DOHH2 (cell line): ENCODE data around the gene GPR153.

Experiments used
- H3F3A ChIP-seq: fragments of 200-600 bp; sonication (generic), shearing (Covaris generic); 2 replicates; pipeline ENCODE4 v1.6.0; 2016; ENCODE audit warnings: antibody characterized with exemption, mild to moderate bottlenecking; ENCODE audit not compliant: control insufficient read depth, insufficient read depth
- H3K27ac ChIP-seq: fragments of 200-600 bp; sonication (generic); 2 replicates; pipeline ENCODE4 v1.5.1; 2014; ENCODE audit warnings: low read depth, mild to moderate bottlenecking, low read length, moderate library complexity
- H3K27me3 ChIP-seq: fragments of 200-600 bp; sonication (generic); 2 replicates; pipeline ENCODE4 v1.6.1; 2014; ENCODE audit warnings: mild to moderate bottlenecking, low read length, mixed read lengths; ENCODE audit not compliant: control insufficient read depth
- H3K36me3 ChIP-seq: fragments of 200-600 bp; sonication (generic); 2 replicates; pipeline ENCODE4 v1.6.1; 2014; ENCODE audit warnings: mild to moderate bottlenecking, low read length, moderate library complexity, mixed read lengths; ENCODE audit not compliant: control insufficient read depth
- H3K4me1 ChIP-seq: fragments of 200-600 bp; sonication (generic); 2 replicates; pipeline ENCODE4 v1.6.1; 2014; ENCODE audit warnings: mild to moderate bottlenecking, low read length, mixed read lengths; ENCODE audit not compliant: control insufficient read depth
- H3K4me2 ChIP-seq: fragments of 200-600 bp; sonication (generic); 2 replicates; pipeline ENCODE4 v1.6.0; 2014; ENCODE audit warnings: mild to moderate bottlenecking, low read length, moderate library complexity
- H3K4me3 ChIP-seq: fragments of 200-600 bp; sonication (generic); 2 replicates; pipeline ENCODE4 v1.5.1; 2014; ENCODE audit warnings: mild to moderate bottlenecking, low read length, mixed read lengths
- H3K79me2 ChIP-seq: fragments of 200-600 bp; sonication (generic); 2 replicates; pipeline ENCODE4 v1.6.1; 2014; ENCODE audit warnings: mild to moderate bottlenecking, low read length, mixed read lengths; ENCODE audit not compliant: control insufficient read depth
- H3K9me2 ChIP-seq: fragments of 200-600 bp; sonication (generic); replicated peaks from 2 replicates; pipeline ENCODE4 v1.6.1; 2014; ENCODE audit warnings: mild to moderate bottlenecking, low read length, mixed read lengths; ENCODE audit not compliant: control insufficient read depth
- H3K9me3 ChIP-seq: fragments of 200-600 bp; sonication (generic); 2 replicates; pipeline ENCODE4 v1.6.1; 2014; ENCODE audit warnings: antibody characterized with exemption, low read length, mixed read lengths; ENCODE audit not compliant: control insufficient read depth, insufficient read depth
- H4K20me1 ChIP-seq: fragments of 200-600 bp; sonication (generic); 2 replicates; pipeline ENCODE4 v1.6.0; 2014; ENCODE audit warnings: low read depth, mild to moderate bottlenecking, antibody characterized with exemption, low read length, moderate library complexity; ENCODE audit not compliant: control insufficient read depth, insufficient read depth
- EZH2phosphoT487 ChIP-seq: fragments of 200-600 bp; sonication (generic); IDR thresholded peaks from 2 replicates; pipeline ENCODE4 v1.6.1; 2017; ENCODE audit warnings: borderline replicate concordance, mild to moderate bottlenecking, antibody characterized with exemption, low read length, moderate library complexity, mixed read lengths
- TF ChIP-seq, protein P1 (sequence below): fragments of 200-600 bp; sonication (generic); IDR thresholded peaks from one replicate; pipeline ENCODE4 v1.5.1; 2014; ENCODE audit warnings: antibody characterized with exemption, mild to moderate bottlenecking, low read depth, low read length; ENCODE audit not compliant: poor library complexity, severe bottlenecking

Gene GPR153

DNA sequence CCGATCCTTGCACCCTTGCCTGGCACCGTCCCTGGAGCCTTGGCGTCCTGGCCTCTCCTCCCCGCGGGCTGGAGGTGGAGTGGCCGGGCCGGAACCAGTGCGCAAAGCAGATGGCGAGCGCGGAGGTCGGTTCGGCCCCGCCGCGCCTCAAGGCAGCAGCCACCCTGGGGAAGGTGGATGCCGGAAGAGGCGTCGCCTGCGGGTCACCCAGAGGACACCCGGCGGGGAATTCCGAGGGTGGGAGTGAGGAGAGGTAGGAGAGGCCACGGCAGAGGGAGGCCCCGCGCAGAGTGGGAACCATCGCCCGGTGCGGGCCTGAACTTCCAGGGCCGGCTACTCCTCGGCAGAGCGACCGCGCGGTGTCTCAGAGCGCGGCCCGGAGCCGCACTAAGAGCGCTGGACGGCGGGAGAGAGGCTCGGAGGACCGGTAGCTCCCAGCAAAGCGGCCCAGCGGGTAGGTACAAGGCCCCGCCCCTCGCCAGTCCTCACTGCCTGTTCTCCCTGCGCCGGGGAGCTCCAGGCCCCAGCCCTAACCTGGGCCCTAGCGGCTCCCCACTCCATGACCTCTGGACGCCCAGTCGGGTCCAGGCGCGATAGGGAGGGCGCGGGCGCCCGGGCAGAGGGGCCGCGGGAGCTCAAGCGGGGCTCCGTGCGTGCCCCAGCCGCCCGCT is 54.9 kb downstream of the GPR153 start, which contains the start of gene RNF207:
RNF207 (plus strand) TSS at position 271 of the 671 bp plus-strand sequence. CDS start 417 bp downstream, outside the sequence.
- H3K4me2 ChIP-seq: peak within 1 kb of the TSS; percentile 39
- no peaks in the 10 kb centered on the region for H3K36me3 ChIP-seq
- H3K79me2 ChIP-seq: no peaks in the 10 kb centered on the region
- TF ChIP-seq, protein P1, sequence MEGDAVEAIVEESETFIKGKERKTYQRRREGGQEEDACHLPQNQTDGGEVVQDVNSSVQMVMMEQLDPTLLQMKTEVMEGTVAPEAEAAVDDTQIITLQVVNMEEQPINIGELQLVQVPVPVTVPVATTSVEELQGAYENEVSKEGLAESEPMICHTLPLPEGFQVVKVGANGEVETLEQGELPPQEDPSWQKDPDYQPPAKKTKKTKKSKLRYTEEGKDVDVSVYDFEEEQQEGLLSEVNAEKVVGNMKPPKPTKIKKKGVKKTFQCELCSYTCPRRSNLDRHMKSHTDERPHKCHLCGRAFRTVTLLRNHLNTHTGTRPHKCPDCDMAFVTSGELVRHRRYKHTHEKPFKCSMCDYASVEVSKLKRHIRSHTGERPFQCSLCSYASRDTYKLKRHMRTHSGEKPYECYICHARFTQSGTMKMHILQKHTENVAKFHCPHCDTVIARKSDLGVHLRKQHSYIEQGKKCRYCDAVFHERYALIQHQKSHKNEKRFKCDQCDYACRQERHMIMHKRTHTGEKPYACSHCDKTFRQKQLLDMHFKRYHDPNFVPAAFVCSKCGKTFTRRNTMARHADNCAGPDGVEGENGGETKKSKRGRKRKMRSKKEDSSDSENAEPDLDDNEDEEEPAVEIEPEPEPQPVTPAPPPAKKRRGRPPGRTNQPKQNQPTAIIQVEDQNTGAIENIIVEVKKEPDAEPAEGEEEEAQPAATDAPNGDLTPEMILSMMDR: no peak
- TF ChIP-seq EZH2phosphoT487: no peak
- peaks cover 13% of the 10 kb centered on the region for H3K4me1 ChIP-seq
- H3K9me2 ChIP-seq: no peaks in the 10 kb centered on the region
- no peak within 1 kb of the TSS for H3K27ac ChIP-seq
- H4K20me1 ChIP-seq: no peaks in the 10 kb centered on the region
- no peaks in the 10 kb centered on the region for H3F3A ChIP-seq
- H3K27me3 ChIP-seq: peaks cover 30% of the 10 kb centered on the region
- no peak within 1 kb of the TSS; the same call in 1 of the 2 replicates for H3K4me3 ChIP-seq
- H3K9me3 ChIP-seq: no peaks in the 10 kb centered on the region

DNA sequence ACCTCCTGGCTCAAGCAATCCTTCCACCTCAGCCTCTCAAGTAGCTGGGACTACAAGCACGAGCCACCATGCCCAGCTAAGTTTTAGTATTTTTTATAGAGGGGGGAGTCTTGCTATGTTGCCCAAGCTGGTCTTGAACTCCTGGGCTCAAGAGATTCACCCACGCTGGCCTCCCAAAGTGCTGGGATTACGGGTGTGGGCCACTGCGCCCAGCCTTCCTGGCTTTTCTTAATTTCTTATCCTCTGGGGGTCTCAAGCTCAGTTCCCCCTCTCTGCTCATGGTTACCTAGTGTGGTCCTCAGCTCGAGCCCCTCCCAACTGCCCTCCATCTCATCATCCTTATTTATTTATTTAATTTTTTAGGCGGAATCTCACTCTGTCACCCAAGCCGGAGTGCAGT is 58.6 kb downstream of the GPR153 start:
- Histone ChIP-seq H3K9me2 (no peaks in the 10 kb centered on the region), H3K27ac (no peak overlapping the region), H3K27me3 (peaks cover 19% of the 10 kb centered on the region), H3K79me2 (peaks cover 32% of the 10 kb centered on the region), H3K4me2 (no peak overlapping the region), H3K4me3 (no peak overlapping the region), H3K9me3 (no peaks in the 10 kb centered on the region), H4K20me1 (peaks cover 12% of the 10 kb centered on the region; the same call in 1 of the 2 replicates), H3K4me1 (peaks cover 31% of the 10 kb centered on the region), H3K36me3 (peaks cover 21% of the 10 kb centered on the region), H3F3A (no peaks in the 10 kb centered on the region; the same call in 1 of the 2 replicates)
- TF ChIP-seq, protein P1: no peak
- TF ChIP-seq EZH2phosphoT487: no peak

DNA sequence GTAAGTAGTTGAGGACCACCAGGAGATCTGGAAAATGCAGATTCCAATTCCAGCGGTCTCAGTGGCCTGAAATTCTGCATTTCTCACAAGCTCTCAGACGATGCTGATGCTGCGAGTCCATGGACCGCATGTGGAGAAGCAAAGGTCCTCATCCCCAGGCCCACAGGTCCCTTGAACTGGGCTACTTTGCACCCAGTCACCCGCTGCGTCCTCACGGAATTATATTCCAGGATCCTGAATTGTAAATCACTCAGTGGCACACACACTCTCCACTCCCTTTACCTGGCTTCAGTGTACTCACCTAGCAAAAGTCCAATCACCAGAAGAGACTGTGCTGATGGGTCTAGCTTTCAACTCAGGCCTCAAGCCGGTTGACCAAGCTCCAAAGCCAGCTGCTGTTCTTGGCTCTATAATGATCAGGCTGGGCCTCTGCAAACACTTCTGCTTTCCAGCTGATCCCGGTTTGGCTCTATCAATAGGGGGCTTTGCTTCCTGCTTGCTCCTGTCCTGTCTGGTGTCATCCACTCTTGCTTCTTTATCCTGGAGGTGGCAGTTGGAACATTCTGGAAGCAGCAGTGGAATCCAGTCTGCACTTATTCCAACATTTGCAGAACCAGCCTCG is 60.6 kb downstream of the GPR153 start:
- Histone ChIP-seq H3K9me2 (no peaks in the 10 kb centered on the region), H3K36me3 (peaks cover 40% of the 10 kb centered on the region), H3K9me3 (no peaks in the 10 kb centered on the region), H3K4me2 (peak overlapping the region; percentile 71), H3K4me1 (peaks cover 34% of the 10 kb centered on the region), H3K27ac (peak overlapping the region; percentile 37), H3K27me3 (no peaks in the 10 kb centered on the region), H3K79me2 (peaks cover 51% of the 10 kb centered on the region), H3K4me3 (peak overlapping the region; percentile 82), H3F3A (no peaks in the 10 kb centered on the region; the same call in 1 of the 2 replicates), H4K20me1 (peaks cover 14% of the 10 kb centered on the region; the same call in 1 of the 2 replicates)
- no peak for TF ChIP-seq EZH2phosphoT487
- TF ChIP-seq, protein P1: no peak
